GM19438 (cell line): ENCODE measurements around the gene GGA3.
"Not testable (repeated sequence)": the region's sequence is repeated elsewhere in the genome, so short reads cannot be mapped to it uniquely, and the experiment has no call there.

Source experiments
- ATAC-seq: cut with Tn5 transposase; IDR thresholded peaks from one replicate; pipeline ENCODE4 v1.9.1; 2021; ENCODE audit warnings: low read depth; ENCODE audit not compliant: unreplicated experiment

GGA3 gene

DNA sequence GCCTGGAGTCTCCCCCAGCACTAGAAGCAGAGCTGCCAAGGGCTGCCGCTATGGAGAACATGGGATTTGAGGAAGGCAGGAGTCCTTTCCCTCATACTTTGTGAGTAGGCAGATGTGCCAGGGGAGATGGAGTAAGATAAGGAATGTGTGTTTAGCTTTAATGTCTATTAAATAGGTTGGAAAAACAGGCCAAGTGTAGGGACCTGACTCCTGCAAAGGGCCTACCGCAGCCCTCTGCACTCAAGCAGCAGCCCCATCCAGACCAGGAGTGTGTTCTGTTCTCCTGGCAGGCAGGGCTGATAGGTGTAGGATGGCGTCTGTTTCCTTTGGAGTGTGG is 11.4 kb upstream of the GGA3 start:
- no peak for ATAC-seq

DNA sequence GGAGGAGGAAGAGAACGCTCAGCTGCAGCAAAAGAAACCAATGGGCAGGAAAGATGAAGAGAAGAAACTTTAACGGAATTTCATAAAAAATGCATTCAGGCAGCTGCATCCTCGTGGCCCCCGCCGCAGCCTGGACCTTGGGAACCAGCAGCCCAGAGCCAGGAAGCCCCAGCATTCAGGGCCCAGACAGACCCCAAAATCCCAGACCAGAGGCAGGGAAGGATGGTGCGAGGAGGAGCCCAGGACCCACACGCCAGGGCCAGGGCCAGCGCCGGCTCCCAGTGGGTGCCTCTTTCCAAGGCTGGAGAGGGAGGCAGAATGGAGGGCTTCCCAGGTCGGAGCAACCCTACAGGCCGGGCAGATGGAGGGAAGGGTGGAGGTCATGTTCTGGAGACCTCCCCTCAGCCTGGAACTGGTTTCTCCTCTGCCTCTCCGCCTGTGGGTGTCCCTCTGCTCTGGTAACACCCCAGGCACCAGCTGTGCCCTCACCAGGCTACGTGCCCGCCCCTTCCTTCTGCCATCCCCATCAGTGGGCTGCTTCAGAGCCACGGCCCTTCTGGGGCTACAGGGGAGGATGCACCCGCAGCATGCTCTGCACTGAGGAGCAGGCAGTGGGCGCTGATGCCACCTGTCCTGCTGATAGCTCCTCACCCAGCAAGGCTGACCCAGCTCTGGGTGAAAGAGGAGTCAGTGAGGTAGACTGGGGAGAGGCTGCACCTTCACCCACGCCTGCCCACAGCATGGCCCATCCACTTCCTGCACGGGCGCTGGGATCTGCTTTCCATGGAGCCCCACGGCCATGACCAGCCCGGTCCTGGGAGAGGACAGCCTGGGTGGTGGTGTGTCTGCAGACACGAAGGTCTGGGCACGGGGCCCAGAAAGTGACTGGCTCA is 10.8 kb upstream of the GGA3 start:
- ATAC-seq, result no peak

DNA sequence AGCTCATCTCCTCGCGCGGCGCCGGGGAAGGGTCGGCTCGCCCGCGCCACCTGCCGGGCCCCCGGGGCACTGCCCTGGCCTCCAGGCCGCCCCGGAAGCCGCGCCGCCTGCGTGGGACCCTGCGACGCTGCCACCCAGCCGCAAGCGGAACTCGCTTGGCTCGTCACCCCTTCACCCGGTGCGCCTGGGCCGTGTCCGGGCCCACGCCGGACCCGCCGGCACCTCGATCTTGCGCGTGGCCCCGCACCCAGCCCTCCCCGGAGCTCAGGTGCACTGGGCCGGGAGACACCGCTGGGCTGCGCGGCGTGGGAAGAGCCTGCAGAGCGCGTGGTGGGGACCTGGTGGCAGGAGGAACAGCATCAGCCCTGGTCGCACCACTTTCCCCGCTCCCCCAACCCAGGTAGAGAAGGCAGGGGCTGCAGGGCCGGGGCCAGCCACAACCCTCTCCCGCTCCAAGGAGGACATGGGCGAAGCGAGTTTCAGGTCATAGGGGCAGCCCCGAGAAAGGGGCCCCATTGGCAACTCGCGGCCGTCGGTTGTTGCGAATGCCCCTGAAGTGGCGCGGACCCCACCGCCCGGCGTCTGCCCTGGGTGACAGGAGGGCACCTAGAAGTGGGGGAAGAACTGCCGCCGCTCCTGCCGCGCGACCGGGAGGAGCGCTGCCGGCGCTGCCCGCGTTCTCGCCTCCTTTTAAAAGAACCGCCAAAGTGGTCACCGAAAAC is 10.0 kb upstream of the GGA3 start:
- ATAC-seq, result peak; percentile 54

DNA sequence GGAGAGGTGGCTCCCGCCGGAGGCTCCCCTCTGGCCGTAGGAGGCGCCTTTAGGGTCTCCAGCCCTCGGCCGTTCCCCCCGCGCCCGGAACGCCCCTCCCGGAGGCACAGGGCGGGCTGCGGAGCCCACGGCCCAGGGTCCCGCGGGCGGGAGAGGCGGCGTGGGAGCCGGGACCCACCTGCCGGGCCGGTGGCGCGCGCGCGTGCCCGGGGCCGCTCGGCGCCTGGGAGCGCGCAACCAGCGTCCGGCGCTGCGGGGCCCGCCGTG is 9.5 kb upstream of the GGA3 start, which contains the start of gene MIF4GD:
Gene MIF4GD, minus strand, starts transcription at position 266 of the 267 bp plus-strand sequence. CDS start 1,036 bp downstream, outside the sequence.
- ATAC-seq, result peak; percentile 8

DNA sequence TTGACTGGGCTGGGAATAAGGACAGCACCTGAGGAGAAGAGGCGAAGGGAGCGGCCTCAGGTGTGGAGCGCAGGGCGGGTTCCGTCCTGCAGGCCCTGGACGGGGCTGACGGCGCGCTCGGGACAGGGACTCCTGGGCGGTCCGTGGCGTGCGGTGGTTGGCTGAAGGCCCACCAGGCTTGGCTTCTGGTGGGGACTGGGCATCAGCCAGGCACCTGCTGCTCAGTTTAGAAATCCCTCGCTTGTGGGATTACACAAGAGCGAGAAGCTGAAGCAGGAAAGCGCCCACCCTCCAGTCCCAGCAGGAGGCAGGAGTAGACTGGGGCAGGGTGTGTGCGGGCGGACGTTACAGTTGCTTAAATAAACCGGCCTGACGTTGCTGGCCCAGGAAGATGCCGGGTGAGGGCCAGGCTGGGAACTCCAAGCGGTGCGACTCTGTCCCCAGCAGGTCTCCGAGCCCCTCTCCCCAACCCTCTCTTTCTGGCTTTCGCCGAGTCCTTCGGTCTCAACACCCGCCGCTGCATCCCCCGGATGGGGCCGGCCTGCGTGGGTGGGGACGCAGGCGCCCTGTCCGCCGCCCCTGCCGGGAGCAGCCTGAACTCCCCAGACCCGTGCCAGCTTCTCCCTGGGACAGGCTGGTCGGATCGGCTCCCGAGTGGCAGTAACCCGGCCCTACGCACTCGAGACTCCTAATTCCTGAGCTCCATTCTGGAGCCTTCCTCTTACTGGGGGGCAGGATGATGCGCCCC is 9.0 kb upstream of the GGA3 start:
- peak; percentile 40 for ATAC-seq

DNA sequence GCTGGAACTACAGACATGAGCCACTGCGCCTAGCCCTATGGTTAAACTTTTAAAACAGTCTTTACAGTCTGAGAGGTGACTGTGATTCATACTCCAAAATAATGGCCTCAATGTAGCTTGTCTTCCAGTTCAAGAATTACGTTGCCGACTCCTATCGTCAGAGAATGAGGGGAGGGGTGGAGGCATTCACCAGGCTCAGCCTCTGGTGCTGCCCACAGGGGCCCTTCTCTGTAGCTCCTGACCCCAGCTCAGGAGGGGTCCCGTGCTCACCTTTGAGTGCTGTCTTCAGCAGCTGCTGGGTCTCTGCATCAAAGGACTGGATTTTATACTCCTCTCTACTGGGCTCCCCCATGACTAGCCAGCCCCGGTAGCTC is 8.4 kb upstream of the GGA3 start:
- ATAC-seq, result no peak

DNA sequence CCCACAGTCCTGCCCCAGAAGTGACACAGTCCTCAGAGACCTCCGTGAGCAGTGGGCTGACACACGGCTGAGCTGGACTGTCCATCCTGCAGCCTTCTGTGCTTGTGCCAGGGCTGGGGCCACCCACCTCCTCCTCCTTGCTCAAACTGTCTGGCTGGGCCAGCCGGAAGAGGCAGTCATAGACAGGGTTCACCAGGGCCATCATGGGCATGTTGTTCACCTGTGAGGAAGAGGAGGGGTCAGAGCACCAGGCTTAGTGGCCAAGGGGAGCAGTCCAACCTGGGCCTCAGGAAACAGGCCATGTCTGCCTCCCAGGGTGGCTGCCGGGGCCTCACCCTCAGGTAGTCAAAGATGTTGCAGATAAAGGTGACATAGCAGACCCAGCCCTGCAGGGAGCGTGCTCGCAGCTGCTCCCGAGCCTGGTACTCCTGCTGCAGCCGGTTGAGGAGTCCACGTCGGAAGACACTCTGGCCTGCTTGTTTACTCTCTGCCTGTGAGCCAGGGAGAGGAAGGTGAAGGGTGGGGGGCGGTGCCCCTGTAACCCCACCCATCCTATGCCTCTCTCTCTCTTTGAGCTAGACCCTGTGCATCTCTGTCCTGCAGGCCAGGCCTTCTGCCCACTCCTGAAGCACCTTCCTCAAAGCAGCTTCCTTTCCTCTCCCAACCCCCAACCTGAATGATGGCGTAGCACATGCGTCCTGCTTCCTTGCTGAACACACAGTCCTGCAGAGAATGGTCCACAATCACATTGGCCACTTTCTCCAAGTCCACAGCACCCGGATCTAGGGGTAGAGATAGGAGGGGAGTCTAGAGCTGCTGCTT is 6.2 kb upstream of the GGA3 start:
- no peak for ATAC-seq

DNA sequence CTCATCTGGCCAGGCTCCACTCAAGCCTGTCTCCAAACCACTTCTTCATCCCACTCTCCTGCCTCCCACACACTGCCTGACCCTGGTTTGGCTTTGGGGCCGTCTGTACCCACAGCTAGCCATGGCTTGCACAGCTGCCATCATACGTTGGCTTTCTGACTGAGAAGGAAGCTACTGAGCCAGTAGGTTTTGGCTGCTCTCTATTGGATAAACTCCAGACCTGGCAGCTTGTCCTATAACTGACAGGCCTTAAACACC is 5.7 kb upstream of the GGA3 start:
- ATAC-seq, result no peak

DNA sequence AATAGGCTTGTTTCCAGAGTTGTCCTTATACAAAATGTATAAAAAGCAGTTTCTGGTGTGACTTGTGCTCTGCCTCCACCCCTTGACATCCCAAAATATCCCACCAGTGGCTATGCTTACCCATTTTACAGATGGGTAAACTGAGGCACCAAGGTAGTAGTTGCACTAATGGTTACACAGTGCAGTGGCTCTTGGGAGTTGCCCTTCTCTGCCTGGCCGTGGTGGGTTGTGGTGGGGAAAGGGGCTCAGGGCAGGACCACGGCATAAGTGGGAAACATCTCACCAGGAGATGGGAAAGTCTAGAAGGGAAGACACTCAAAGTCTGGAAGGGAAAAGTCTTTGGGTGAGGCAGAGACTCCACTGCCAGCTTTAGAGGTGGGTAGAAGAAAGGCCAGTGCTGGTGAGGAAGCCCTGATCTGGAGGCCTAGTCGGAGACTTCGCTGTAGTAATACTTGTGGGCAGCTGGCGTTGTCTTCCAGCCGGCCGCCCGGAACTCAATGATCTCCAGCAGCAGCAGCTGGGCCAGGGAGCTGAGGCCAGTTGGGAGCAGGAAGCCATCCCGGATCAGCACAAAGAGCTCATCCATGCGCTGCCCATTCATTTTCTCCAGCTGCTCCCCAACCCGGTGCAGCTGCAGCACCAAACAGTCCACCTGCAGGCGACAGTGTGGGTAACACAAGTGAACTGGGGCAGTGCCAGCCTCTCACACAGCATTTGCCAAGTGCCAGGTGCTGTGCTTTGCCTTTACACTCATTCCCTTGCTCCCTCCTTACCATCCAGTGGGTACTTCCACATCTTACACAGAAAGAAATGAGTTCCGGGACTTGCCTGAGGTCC is 5.1 kb upstream of the GGA3 start:
- no peak for ATAC-seq

DNA sequence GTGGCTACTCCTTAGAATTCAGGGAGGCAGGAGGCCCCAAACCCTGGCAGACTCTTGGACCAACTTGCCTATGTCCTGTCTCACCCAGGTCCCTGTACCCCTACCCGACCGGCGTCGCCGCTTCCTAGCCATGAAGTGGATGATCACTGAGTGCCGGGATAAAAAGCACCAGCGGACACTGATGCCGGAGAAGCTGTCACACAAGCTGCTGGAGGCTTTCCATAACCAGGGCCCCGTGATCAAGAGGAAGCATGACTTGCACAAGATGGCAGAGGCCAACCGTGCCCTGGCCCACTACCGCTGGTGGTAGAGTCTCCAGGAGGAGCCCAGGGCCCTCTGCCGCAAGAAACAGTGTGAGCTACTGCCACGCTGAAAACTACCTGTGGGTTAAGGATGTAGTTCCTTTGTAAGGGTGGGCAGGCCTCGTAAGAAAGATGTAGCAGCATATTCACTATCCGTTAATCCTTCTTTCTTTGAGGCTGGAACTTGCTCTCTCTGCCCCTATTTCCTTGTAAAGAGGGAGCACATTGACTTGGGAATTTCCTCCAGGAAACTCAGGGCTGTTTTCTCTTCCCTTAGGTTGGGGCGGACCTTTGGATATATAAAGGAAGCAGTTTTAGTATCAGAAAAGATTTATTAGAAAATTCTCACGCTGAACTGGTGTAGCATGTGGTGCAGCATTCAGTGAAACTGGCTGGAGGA is 4.4 kb upstream of the GGA3 start:
- ATAC-seq, result no peak

DNA sequence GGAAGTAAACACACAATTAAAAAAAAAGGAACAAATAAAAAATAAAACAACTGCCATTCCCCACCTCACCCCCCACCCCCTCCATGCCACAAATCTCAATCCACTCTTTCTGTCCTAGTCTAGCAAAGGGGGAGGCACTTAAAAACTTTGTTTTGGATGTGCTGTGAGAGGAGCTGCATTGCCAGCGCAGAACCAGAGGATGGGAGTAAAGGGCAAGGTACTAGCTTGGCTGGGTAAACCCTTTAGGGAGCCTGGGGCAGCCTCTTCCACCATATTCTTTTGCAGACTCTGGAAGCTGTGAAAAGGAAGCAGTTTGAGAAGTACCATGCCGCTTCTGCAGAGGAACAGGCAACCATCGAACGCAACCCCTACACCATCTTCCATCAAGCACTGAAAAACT is 1.6 kb upstream of the GGA3 start:
- no peak for ATAC-seq

DNA sequence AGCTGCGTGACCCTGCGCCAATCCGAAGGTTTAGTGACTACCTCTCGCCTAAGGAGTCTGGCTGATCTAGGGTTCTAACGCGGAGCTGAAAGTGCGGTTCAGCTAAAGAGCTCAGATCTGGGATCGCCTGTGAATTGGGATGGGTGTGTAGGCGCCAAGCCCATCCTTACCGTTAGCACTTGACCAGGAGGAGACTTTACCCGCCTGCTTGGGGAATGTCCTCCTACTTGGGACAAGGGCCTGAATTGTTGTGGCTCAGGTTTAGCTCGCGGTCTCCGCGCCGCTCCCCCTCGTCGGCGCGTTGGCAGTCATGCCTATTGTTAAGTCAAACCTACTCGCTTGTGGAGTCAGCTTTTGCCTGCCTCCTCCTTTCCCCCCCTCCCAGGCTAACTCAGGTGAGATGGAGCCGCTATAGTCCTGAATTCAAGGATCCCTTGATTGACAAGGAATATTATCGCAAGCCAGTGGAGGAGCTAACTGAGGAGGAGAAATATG is 753 bp upstream of the GGA3 start:
- ATAC-seq, result no peak

DNA sequence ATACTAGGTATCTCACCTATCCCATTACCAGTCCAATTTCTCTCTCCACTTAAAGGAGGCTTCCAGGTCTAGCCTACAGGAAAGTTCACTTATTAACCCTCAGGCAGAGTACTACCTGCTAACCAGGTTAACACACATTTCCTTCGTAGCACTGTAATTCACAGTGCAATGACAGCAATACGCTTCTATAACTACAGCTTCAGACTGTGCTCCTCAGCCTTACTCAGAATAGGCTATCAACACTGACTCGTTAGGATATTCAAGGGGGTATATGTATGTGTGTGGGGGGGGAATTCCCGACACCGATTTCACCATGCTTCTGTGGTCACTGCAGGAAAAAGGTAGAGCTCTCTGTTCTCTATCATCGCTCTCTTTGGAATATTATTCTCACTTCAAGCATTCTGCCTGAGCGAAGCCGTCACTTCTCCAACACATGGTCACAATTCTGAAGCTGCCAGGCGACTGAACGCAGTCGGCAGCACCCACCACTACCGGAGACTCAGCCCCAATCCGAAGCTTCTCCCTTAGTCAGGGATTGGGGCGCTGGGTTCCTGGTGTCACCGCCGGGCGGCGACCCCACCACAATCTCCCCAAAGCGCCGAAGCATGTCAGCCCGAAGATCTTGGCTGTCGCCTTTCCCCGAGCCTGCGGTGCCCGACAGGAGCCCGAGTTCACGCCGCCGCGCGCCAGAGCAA is 618 bp downstream of the GGA3 start:
- ATAC-seq, result peak; percentile 20

DNA sequence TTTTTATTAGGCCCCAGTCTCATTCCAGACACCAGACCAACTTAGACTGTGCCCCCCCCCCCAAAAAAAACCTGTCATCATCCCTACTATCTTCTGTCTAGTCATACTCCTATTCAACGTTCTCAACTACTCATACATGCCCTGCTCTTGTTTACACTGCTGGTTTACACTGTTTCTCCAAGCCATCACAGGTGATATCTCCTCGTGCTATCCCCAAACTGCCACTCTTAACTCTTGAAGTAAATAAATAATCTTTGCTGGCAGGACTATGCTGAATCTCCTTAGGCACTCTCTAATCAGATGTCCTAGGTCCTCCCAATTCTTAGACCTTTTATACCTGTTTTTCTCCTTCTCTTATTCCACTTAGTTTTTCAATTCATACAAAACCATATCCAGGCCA is 4.2 kb downstream of the GGA3 start:
- not testable (repeated sequence) for ATAC-seq

DNA sequence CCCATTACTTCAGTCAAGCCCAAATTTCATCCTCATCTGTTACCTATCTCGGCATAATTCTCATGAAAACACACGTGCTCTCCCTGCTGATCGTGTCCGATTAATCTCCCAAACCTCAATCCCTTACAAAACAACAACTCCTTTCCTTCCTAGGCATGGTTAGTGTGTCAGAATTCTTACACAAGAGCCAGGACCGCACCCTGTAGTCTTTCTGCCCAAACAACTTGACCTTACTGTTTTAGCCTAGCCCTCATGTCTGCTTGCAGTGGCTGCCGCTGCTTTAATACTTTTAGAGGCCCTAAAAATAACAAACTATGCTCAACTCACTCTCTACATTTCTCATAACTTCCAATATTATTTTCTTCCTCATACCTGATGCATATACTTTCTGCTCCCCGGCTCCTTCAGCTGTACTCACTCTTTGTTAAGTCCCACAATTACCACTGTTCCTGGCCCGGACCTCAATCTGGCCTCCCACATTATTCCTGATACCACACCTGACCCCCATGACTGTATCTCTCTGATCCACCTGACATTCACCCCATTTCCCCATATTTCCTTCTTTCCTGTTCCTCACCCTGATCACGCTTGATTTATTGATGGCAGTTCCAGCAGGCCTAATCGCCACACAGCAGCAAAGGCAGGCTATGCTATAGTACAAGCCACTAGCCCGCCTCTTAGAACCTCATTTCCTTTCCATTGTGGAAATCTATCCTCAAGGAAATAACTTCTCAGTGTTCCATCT is 5.3 kb downstream of the GGA3 start:
- not testable (repeated sequence) for ATAC-seq

DNA sequence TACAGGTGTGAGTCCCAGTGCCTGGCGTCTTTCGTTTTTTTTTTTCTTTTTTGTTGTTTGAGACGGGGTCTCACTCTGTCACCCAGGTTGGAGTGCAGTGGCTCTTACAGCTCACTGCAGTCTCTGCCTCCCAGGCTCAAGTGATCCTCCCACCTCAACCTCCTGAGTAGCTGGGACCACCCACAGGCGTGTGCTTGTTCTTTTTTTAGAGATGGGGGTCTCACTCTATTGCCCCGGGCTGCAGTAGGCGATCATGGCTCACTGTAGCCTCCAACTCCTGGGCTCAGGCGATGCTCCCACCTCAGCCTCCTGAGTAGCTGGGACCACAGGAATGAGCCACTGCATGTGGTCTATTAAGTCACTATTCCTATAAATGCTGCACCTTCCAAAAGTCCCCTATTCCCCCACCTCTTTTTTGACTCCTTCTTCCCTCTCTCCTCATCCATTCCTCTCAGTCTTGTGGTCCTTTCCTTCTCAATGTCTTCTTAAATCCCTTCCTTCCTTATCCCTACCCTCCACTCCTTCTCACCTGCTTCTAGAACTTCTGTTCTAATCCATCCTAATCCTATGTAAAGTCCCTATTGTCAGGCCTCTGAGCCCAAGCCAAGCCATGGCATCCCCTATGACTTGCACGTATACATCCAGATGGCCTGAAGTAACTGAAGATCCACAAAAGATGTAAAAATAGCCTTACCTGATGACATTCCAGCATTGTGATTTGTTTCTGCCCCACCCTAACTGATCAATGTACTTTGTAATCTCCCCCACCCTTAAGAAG is 9.2 kb downstream of the GGA3 start:
- no peak for ATAC-seq

DNA sequence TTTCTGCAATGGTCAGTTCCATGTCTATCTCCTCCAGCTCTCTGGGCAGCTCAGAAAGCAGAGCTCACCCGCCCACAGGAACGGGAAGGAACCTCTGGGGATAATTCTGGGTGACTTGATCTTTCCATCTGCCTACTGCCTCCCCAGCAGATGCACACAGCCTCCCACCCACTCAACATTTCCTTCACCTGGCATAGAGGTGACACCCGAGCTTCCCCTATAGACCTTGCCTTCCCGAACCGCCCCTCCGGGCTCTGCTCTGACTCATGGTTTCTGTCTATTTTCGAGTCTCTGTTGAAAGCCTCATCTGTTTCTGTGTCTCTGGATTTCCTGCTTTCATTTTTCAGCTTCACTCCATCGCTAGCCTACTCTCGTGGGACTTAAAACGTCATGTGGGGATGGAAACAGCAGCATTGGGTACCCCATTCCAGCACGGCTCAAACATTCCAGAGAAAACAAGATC is 11.4 kb downstream of the GGA3 start:
- ATAC-seq, result peak; percentile 87
